ENCODE results near the gene SELPLG. TPM values are rescaled to one million over a fixed set of nuclear protein-coding genes. Genes with fewer than 3 reads are reported as not detected.
"Not testable (repeated sequence)": the region's sequence is repeated elsewhere in the genome, so short reads cannot be mapped to it uniquely, and the experiment has no call there.

SELPLG gene
- total RNA-seq, 4 donors from 2014 or later: 2.4 to 9.4 (median 5.9) TPM

GRCh38 chr12:108664338-108665258, 30.9 kb upstream of the SELPLG start:
- peaks cover 0 to 31% (median 12%) of the 10 kb centered on the region in 4 donors for H3K4me1 ChIP-seq
- peak; percentile 66 to 94 (median 80) for DNase-seq
- H3K27me3 ChIP-seq: no peaks in the 10 kb centered on the region
- no peaks in the 10 kb centered on the region for H3K9me3 ChIP-seq
- H3K4me3 ChIP-seq: no peak overlapping the region
- H3K27ac ChIP-seq: peak overlapping the region; percentile 61 to 87 (median 68)
- TF ChIP-seq POLR2A (IDR thresholded peaks at IDR 0.05) (no peak), CTCF (IDR thresholded peaks at IDR 0.05) (peak; percentile 89 to 99 (median 96))
- H3K36me3 ChIP-seq: peaks cover 0 to 5% (median 0%) of the 10 kb centered on the region in 3 donors

- Histone ChIP-seq H3K27me3 (no peaks in the 10 kb centered on the region), H3K9me3 (no peaks in the 10 kb centered on the region), H3K27ac (peak overlapping the region; percentile 18 to 87 (median 65)), H3K4me3 (no peak overlapping the region), H3K36me3 (peaks cover 0 to 10% (median 0%) of the 10 kb centered on the region in 3 donors), H3K4me1 (peaks cover 0 to 30% (median 12%) of the 10 kb centered on the region in 4 donors)
- DNase-seq: no peak
- no peak for TF ChIP-seq POLR2A (IDR thresholded peaks at IDR 0.05)
- no peak for TF ChIP-seq CTCF (IDR thresholded peaks at IDR 0.05)
Measured at GRCh38 chr12:108663324-108664015, 29.8 kb upstream of the SELPLG start.

GRCh38 chr12:108658115-108658514, 24.4 kb upstream of the SELPLG start:
- not testable (repeated sequence) for H3K4me1 ChIP-seq, H3K4me3 ChIP-seq, H3K27me3 ChIP-seq, DNase-seq, H3K9me3 ChIP-seq, H3K27ac ChIP-seq
- H3K36me3 ChIP-seq: peaks cover 0 to 44% (median 0%) of the 10 kb centered on the region in 3 donors

GRCh38 chr12:108657130-108657745, 23.5 kb upstream of the SELPLG start:
- no peak overlapping the region for H3K4me3 ChIP-seq
- no peaks in the 10 kb centered on the region for H3K27me3 ChIP-seq
- no peak for DNase-seq
- peaks cover 0 to 48% (median 0%) of the 10 kb centered on the region in 3 donors for H3K36me3 ChIP-seq
- no peak overlapping the region for H3K27ac ChIP-seq
- TF ChIP-seq CTCF (IDR thresholded peaks at IDR 0.05): no peak
- H3K4me1 ChIP-seq: no peaks in the 10 kb centered on the region
- no peaks in the 10 kb centered on the region for H3K9me3 ChIP-seq

- not testable (repeated sequence) for DNase-seq, H3K27me3 ChIP-seq, H3K4me3 ChIP-seq, H3K9me3 ChIP-seq, H3K4me1 ChIP-seq, H3K27ac ChIP-seq
- H3K36me3 ChIP-seq: peaks cover 0 to 54% (median 0%) of the 10 kb centered on the region in 3 donors
Measured at GRCh38 chr12:108656247-108656646, 22.6 kb upstream of the SELPLG start.

- H3K27me3 ChIP-seq, H3K4me1 ChIP-seq, H3K9me3 ChIP-seq, DNase-seq, H3K4me3 ChIP-seq, H3K27ac ChIP-seq: not testable (repeated sequence)
- H3K36me3 ChIP-seq: peaks cover 0 to 58% (median 0%) of the 10 kb centered on the region in 3 donors
Measured at GRCh38 chr12:108655812-108656175, 22.1 kb upstream of the SELPLG start.

- H3K27ac ChIP-seq, H3K4me3 ChIP-seq, H3K27me3 ChIP-seq, H3K9me3 ChIP-seq, DNase-seq, H3K4me1 ChIP-seq: not testable (repeated sequence)
- H3K36me3 ChIP-seq: peaks cover 0 to 62% (median 0%) of the 10 kb centered on the region in 3 donors
Measured at GRCh38 chr12:108654622-108655021, 20.9 kb upstream of the SELPLG start.

Data from Peyer's patch (tissue), 4 donors.